NOMO-1 treated with dmso at 0.1 percent for 144 hours (cell line): ENCODE measurements around the gene CCDC102B.
"Not testable (repeated sequence)": the region's sequence is repeated elsewhere in the genome, so short reads cannot be mapped to it uniquely, and the experiment has no call there.

Source experiments
- DNase-seq: peaks from one replicate; lab custom pipeline; 2025; ENCODE audit not compliant: unreplicated experiment; lab: John Stamatoyannopoulos, UW

Gene CCDC102B

GRCh38 chr18:68965817-68966216, 167.9 kb downstream of the CCDC102B start:
- no peak for DNase-seq

GRCh38 chr18:68969027-68969426, 171.1 kb downstream of the CCDC102B start:
- DNase-seq = no peak

- no peak for DNase-seq
Measured at GRCh38 chr18:68972176-68972575, 174.3 kb downstream of the CCDC102B start.

GRCh38 chr18:68979737-68980136, 181.9 kb downstream of the CCDC102B start:
- DNase-seq = no peak

GRCh38 chr18:68983126-68983525, 185.2 kb downstream of the CCDC102B start:
- DNase-seq = no peak

- DNase-seq = no peak
Measured at GRCh38 chr18:68984342-68984741, 186.5 kb downstream of the CCDC102B start.

- no peak for DNase-seq
Measured at GRCh38 chr18:68985172-68985820, 187.4 kb downstream of the CCDC102B start.

- no peak for DNase-seq
Measured at GRCh38 chr18:68991286-68991685, 193.4 kb downstream of the CCDC102B start.

- DNase-seq = no peak
Measured at GRCh38 chr18:68992719-68993482, 195.0 kb downstream of the CCDC102B start.

- DNase-seq = no peak
Measured at GRCh38 chr18:68995675-68996074, 197.8 kb downstream of the CCDC102B start.

GRCh38 chr18:68997845-68998244, 200.0 kb downstream of the CCDC102B start:
- DNase-seq = no peak

GRCh38 chr18:69000366-69000765, 202.5 kb downstream of the CCDC102B start:
- DNase-seq = no peak

GRCh38 chr18:69002233-69002632, 204.4 kb downstream of the CCDC102B start:
- DNase-seq = no peak

GRCh38 chr18:69006212-69006611, 208.3 kb downstream of the CCDC102B start:
- DNase-seq = not testable (repeated sequence)

- no peak for DNase-seq
Measured at GRCh38 chr18:69008538-69008937, 210.7 kb downstream of the CCDC102B start.

GRCh38 chr18:69021211-69021805, 223.4 kb downstream of the CCDC102B start:
- no peak for DNase-seq

- no peak for DNase-seq
Measured at GRCh38 chr18:69022426-69022825, 224.5 kb downstream of the CCDC102B start.

- no peak for DNase-seq
Measured at GRCh38 chr18:69031571-69031970, 233.7 kb downstream of the CCDC102B start.

GRCh38 chr18:69032009-69032408, 234.1 kb downstream of the CCDC102B start:
- no peak for DNase-seq

- DNase-seq = no peak
Measured at GRCh38 chr18:69035756-69036155, 237.9 kb downstream of the CCDC102B start.

GRCh38 chr18:69044215-69044614, 246.3 kb downstream of the CCDC102B start:
- DNase-seq = no peak

- no peak for DNase-seq
Measured at GRCh38 chr18:69064063-69064462, 266.2 kb downstream of the CCDC102B start.
